NOMO-1 treated with dmso at 0.1 percent for 144 hours (cell line): Measurements from ENCODE around the gene ERP29.
A peak's percentile ranks its signal among the peaks of the same experiment; 100 is the strongest.
"Not testable (repeated sequence)": the region's sequence is repeated elsewhere in the genome, so short reads cannot be mapped to it uniquely, and the experiment has no call there.

ENCODE experiments used
- DNase-seq: peaks from one replicate; lab custom pipeline; 2025; ENCODE audit not compliant: unreplicated experiment; lab: John Stamatoyannopoulos, UW

Gene ERP29

DNA sequence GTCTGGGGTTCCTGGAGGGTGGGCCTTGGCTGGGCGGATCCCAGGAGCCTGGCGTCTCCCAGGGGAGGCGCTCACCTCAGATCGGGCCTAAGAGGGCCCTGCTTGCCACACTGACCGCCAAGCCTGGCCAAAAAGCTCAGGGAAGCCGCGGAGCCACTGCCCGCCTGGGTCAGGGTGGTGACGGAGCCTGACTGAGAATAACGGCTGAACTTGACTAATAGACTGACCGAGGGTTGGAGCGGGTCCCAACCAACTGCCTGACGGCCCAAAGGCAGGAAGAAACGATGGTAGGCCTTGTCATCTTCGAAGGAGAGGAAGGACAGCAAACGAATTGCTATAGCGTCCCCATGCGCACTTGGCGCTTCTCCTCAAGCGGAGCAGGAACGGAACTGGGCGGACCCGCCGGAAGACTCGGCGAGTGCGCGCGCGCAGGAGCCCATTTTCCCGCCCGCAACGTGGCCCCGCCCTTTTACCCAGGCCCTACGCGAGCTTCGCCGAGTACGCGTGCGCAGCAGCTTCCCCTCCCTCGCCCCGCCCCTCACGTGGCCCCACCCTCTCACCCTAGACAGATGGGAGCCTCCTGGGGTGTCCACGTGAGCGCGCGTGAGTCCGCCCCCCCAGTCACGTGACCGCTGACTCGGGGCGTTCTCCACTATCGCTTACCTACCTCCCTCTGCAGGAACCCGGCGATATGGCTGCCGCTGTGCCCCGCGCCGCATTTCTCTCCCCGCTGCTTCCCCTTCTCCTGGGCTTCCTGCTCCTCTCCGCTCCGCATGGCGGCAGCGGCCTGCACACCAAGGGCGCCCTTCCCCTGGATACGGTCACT, at the start of gene ERP29, which contains the start of gene TMEM116:
Gene ERP29, plus strand, starts transcription at position 652 of the 826 bp plus-strand sequence. Its CDS starts 40 bp downstream, at position 692.
Gene TMEM116, minus strand, starts transcription at position 391 of the 826 bp plus-strand sequence. CDS start 7,895 bp downstream, outside the sequence.
- peak; percentile 97 for DNase-seq

DNA sequence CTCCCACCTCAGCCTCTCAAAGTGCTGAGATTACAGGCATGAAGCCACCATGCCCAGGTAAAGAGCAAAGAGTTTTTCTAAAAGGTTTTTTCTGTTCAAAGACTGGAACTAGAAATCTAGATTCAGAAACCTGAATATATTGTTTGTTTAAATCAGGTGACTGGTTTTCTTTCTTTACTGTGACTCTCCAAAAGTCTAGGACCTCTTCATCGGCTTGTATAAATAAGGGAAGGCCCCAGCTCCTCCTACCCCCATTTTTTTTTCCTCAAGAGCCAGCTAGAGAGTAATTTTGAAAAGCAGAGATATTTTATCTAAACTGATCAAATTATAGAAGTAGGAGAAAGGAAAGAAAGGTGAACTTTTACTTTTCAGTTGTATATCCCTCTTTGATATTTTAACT, 48.3 kb upstream of the ERP29 start:
- DNase-seq = no peak

DNA sequence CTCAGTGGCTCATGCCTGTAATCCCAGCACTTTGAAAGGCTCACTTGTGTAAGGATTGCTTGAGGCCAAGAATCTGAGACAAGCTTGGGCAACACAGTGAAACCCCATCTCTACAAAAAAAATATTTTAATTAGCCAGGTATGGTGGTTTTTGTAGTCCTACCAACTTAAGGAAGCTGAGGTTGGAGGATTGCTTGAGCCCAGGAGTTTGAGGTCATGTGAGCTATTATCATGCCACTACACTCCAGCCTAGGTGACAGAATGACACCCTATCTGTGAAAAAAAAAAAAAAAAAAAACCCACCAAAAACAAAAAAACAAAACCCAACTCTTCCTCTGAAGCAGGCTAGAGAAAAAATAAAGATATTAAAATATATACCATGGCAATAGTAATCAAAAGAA, 41.4 kb upstream of the ERP29 start:
- DNase-seq = no peak

DNA sequence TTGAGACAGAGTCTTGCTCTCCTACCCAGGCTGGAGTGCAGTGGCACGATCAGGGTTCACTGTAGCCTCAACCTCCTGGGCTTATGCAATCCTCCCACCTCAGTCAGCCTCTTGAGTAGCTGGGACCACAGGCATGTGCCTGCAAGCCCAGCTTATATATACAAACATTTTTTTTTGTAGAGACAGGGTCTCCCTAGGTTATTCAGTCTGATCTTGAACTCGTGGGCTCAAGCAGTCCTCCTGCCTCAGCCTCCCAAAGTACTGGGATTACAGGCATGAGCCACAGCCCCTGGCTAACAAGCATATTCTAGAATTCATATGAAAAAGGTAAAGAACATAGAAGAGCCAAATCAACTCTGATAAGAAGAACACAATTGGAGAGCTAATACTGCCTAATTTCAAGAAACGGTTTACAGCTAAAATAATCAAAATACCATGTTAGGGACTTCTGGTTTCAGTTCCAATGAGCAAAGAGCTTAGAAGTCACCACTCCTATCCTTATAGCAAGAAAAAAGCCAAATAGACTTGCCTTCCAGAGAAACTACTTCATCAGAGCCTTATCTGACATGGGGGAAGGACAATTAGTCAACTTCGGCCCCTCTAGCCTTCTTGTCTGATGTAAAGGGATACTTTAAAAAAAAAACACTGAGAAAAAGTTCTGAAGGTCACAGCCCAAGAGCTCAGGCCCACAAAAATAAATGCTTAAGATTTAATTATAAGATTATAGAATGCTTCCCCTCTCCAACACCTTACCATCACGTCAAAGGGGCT, 37.9 kb upstream of the ERP29 start:
- DNase-seq = no peak

DNA sequence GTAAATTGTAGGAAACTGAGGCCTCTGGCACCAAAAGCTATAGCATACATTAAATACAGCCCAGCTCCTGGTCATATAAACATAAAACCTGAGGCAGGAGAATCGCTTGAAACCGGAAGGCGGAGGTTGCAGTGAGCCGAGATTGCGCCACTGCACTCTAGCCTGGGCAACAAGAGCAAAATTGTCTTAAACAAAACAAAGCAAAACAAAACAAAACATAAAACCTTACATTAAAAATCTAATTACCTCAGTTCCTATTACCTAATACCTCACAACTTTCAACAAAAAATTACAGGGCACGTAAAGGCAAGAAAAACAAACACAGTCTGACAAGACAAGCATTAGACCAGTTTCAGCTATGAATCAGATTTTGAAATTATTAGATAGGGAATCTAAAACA, 36.9 kb upstream of the ERP29 start:
- DNase-seq = no peak

DNA sequence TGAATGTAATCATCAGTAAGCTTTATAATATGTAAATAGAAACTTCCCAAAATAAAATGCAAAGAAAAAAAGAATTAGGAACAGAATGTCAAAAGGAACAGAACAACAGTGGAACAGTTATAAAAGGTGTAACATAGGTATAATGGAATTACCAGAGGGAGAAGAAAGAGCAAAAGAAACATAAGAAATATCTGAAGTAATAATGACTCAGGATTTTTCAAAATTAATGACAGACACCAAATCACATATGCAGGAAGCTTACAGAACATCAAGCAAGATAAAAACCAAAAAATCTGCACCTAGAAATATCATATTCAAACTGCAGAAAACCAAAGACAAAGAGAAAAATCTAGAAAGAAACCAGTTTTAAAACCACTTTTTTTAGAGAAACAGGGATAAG, 36.4 kb upstream of the ERP29 start:
- no peak for DNase-seq

DNA sequence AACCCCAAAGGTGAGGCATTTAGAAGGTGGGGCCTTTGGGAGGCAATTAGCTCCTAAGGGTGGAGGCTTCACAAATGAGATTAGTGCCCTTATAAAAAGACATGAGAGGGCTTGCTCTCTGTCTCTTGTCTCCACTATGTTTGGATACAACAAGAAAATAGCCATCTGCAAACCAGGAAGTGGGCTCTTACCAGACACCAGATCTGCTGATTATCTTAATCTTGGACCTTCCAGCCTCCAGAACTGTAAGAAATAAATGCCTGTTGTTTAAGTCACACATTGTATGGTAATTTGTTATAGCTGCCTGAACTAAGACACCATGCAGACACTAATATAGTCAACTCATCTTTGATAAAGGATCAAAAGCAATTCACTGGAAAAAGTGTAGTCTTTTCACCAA, 34.7 kb upstream of the ERP29 start:
- no peak for DNase-seq

DNA sequence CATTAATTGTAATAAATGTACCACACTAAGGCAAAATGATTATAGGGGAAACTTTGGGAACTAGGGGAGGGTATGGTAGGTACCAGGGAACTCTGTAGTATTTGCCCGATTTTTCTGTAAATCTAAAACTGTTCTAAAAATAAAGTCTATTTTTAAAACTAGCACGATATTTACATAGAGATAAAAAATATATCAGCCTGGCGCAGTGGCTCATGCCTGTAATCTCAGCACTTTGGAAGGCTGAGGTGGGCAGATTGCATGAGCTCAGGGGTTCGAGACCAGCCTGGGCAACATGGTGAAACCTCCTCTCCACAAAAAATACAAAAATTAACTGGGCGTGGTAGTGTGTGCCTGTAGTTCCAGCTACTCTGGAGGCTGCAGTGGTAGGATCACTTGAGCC, 32.6 kb upstream of the ERP29 start:
- no peak for DNase-seq

DNA sequence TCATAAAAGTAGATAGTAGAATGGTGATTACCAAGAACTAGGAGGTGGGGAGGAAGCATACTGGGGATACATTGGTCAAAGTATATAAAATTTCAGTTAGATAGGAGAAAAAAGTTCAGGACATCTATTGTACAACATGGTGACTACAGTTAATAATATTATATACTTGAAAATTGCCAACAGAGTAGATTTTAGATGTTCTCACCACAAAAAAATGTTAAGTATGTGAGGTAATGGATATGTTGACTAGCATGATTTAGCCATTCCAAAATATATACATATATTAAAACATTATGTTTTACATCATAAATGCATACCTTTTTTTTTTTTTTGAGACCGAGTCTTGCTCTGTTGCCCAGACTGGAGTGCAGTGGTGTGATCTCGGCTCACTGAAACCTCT, 31.2 kb upstream of the ERP29 start:
- DNase-seq = no peak

DNA sequence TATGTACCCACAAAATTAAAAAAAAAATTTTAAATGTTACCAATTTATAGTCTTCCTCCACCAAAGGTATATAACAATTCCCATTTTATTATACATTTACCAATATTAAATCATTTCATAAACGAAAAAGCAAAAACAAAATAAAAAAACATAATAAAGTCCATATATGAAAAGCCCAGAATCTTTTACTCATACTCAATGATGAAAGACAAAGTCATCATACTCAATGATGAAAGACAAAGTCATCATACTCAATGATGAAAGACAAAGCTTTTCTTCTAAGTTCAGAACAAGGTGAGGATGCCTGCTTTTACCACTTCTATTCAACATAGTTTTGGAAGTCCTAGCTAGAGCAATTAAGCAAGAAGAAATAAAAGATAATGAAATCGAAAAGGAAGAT, 28.4 kb upstream of the ERP29 start:
- no peak for DNase-seq

DNA sequence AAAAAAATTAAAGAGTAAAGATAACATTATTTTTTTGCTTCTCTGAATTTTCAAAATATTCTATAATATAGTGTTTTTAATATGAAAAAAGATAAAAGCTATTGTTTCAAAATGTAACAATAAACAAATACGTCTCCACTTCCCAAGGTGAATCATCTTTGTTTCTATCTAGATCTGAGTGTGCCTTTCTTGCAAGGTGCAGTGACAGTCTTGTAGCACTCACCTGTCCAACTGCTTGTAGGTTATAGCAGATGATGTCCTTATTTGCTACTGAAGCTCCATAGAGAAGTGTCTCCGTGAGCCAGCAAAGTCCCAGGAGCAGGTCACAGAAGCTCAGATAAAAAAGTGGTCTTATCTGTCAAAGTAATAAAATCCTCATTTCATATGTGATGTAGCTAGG, 21.7 kb upstream of the ERP29 start:
- no peak for DNase-seq

DNA sequence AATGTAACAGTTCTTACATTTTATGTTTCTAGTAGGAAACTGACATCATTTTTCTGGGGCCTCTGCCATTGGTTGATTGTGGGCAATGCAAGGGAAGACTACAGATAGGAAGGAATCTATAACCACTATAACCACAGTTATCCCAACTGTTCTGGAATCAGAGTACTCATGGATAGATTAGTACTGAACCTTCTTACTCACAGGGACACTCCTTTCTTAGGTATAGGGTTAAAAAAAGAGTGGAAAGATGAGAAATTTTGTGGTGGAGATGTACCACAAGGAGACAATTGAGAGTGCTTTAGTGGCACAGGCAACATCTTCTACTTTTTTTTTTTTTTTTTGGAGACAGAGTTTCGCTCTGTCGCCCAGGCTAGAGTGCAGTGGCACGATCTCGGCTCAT, 21.3 kb upstream of the ERP29 start:
- no peak for DNase-seq

DNA sequence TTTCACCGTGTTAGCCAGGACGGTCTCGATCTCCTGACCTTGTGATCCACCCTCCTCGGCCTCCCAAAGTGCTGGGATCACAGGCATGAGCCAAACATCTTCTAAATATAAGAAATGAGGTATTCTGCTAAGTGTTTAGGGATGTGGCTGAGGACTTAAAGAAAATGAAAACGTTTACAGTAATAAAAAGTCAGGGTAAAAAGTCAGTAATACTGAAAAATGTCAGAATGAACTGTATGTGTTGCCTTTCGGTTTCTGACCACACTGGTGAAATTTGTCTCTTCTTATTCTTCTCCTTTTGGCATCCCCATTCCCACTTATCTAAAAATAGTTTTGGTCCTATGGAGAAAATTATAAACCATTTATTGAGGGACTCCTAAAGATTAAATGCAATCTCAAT, 20.8 kb upstream of the ERP29 start:
- DNase-seq = no peak

DNA sequence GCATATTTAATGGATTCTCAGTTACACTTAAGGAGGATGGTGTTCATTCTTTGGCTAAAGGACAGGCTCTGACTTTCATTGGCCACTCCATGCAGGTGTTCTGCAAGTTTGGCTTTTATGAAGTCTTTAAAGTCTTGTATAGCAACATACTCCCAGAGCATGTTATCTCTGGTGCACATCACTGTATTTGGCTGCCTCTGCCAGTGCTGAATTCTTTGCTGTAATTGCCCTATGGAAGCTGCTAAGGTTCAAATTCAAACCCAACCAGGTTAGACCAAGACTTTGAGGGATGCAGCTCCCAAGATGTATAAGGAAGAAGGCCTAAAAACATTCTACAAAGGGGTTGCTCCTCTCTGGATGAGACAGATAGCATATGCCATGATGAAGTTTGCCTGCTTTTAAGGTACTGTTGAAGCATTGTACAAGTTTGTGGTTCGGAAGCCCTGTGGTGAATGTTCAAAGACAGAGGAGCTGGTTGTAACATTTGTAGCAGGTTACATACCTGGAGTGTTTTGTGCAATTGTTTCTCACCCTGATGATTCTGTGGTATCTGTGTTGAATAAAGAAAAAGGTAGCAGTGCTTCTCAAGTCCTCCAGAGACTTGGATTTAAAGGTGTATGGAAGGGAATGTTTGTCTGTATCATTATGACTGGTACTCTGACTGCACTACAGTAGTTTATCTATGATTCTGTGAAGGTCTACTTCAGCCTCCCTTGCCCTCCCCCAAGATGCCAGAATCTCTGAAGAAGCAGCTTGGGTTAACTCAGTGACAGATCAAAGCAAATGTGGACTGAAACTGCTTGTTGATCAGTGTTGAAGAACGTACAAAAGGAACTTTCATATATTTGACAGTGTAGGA, 19.7 kb upstream of the ERP29 start:
- DNase-seq = no peak

DNA sequence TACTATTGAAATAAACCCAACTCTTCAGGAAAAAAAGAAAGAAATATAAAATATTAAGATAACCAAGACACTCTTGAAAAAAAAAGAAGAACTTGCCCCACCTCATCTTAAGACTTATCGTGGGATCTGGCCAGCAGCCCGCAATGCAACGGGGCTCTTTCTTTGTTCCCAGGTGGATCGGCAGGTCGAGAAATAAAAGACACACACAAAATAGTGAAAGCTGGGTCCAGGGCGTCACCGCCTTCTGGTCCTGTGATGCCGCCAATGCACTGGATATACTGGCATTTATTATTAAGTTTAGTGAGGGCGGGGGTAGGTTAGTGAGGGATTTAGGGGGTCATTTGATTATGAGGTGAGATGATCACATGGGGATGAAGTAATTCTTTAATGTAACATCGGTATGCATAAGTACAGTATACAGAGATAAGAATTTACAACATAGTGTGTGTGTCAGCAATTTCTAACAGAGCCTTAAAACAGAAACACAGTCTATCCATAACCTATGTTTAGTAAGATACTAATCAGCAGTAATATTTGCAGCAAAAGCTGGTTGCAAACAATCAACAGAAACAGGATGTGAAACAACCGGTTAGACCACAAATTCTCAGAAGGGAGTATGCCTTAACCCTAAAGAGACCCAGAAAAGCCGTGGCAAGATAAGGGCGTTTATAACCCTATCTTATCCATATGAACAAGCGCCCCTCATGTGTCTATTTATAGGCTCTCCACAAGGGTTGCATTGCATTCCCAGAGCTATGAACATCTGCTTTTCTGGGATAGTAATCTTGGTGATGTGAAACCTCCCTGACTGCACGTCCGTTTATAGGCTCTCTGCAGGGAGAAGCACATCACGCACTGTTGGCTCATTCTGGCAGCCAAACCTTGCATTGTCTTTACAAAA, 18.8 kb upstream of the ERP29 start:
- DNase-seq = peak; percentile 80

DNA sequence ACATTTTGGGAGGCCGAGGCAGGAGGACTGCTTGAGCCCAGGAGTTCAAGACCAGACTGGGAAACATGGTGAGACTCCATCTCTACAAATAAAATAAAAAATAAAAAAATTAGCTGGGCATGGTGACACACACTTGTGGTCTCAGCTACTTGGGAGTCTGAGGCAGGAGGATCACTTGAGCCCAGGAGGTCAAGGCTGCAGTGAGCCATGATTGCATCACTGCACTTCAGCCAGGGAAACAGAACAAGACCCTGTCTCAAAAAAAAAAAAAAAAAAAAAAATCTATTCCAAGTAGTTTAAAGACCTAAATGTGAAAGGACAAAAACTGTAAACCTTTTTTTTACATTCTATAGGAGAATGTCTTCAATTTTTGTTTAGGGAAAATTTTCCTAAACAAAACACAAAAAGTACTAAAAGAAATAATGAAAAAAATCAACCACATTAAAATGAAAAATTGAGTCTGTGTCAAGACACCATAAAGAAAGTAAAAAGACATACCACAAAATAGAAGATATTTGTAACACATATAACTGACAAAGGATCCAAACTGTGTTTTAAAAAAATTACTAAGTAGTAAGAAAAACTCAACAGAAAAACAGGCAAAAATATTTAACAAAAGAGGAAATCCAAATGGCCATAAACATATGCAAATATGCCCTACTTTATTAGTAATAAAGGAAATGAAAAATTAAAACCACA, 17.3 kb upstream of the ERP29 start:
- no peak for DNase-seq

DNA sequence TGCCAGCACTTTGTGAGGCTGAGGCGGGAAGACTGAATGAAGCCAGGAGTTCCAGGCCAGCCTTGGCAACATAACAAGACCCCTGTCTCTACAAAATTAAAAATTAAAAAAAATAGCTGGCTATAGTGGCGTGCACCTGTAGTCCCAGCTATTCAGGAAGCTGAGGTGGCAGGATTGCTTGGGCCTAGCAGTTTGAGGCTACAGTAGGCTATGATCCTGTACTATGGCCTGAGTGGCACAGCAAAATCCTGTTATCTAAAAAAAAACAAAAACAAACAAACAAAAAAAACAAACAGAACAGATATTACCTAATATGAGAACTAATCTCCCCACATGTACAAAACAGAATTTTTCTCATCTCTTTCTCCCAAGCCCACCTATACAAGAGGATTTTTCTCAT, 15.9 kb upstream of the ERP29 start:
- no peak for DNase-seq

DNA sequence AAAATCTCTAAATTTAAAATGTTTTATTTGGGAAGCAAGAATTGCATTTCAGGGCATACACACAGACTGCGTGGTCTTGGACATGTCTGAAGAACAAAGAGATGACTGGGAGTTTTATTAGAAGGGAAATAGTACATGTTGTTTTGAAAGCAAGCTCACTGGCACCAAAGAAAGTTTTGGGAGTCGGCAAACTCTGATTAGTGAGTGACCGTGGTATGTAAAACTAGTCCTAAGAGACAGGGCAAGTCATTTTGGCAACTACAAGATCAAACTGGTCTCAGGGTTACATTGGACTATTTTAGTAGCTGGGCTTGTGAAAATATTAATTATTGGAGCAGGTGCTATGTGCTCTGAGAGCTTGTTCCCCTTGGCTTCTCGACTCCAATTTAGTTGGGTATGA, 15.2 kb upstream of the ERP29 start:
- DNase-seq = no peak

DNA sequence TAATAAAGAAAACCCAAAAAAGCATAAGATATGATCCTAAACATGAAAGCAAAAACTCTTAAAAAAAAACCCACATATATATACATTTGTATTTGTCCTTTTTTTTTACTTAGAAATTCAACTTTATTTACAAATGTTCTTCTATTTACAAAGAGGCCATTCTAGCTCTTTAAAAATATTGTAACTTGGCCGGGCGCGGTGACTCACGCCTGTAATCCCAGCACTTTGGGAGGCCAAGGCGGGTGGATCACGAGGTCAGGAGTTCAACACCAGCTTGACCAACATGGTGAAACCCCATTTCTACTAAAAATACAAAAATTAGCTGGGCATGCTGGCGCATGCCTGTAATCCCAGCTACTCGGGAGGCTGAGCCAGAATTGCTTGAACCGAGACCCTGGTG, 14.1 kb upstream of the ERP29 start:
- DNase-seq = not testable (repeated sequence)

DNA sequence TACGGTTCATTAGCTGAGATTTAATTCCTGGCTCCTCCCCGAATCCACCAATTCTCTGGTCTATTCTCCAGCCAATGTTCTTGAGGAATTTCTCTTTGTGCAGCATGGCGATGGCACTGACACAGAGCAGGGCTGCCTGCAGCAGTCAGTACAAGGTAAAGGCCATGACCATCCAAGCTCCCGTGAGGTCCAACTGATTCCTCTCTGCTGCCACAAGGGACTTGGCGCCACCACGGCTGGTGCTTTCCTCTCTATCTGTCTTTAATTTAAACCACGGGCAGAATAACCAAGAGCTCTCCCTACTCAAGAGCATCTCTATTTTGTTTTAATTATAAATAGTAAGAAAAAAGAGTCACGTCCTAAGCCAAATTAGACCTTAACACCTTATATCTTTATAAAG, 12.4 kb upstream of the ERP29 start:
- DNase-seq = no peak
